Lung (tissue), 12 donors: ENCODE measurements around the gene KCNH8. TPM values are rescaled to one million over a fixed set of nuclear protein-coding genes. Genes with fewer than 3 reads are reported as not detected.

Experiments used
- ATAC-seq: fragments of 200-7000 bp; cut with Tn5 transposase; one replicate; pipeline ENCODE4 v1.9.1; 2020; ENCODE audit warnings: moderate number of reproducible peaks; ENCODE audit not compliant: insufficient read depth, low FRiP score
- DNase-seq, 3 donors: peaks; one replicate each; pipeline ENCODE4 v3.0.0-alpha.2; 2013 to 2017
- H3K27ac ChIP-seq, 2 donors: one replicate each; pipeline ENCODE4 v1.5.1; 2013; ENCODE audit warnings: mild to moderate bottlenecking in 2 of 2, moderate library complexity in 2 of 2, control low read depth in 1 of 2, inconsistent platforms in 1 of 2, low read depth in 1 of 2, low read length in 1 of 2
- H3K27me3 ChIP-seq, 3 donors: one replicate each; pipeline ENCODE4 v1.5.1; 2013; ENCODE audit warnings: low read length in 2 of 3; ENCODE audit not compliant: control insufficient read depth in 3 of 3, insufficient read depth in 3 of 3
- H3K36me3 ChIP-seq, 4 donors: one replicate each; pipeline ENCODE4 v1.5.1; 2013; ENCODE audit warnings: low read length in 4 of 4, mild to moderate bottlenecking in 1 of 4, moderate library complexity in 1 of 4; ENCODE audit not compliant: control insufficient read depth in 4 of 4, insufficient read depth in 4 of 4
- H3K4me1 ChIP-seq, 5 donors: one replicate each; pipeline ENCODE4 v1.5.1; 2013; ENCODE audit warnings: low read length in 5 of 5, mild to moderate bottlenecking in 2 of 5, moderate library complexity in 1 of 5; ENCODE audit not compliant: control insufficient read depth in 5 of 5, insufficient read depth in 5 of 5
- H3K4me3 ChIP-seq: one replicate; pipeline ENCODE4 v1.5.1; 2013; ENCODE audit warnings: mild to moderate bottlenecking, control low read depth, moderate library complexity
- H3K9ac ChIP-seq, 2 donors: one replicate each; pipeline ENCODE4 v1.5.1; 2013; ENCODE audit warnings: low read length in 2 of 2, control low read depth in 1 of 2; ENCODE audit not compliant: insufficient read depth in 1 of 2
- H3K9me3 ChIP-seq, 4 donors: one replicate each; pipeline ENCODE4 v1.5.1; 2013; ENCODE audit warnings: low read length in 3 of 4, mild to moderate bottlenecking in 1 of 4, moderate library complexity in 1 of 4; ENCODE audit not compliant: control insufficient read depth in 4 of 4, insufficient read depth in 3 of 4
- CTCF ChIP-seq: IDR thresholded peaks from 2 replicates; pipeline ENCODE4 v1.5.1; 2012; ENCODE audit warnings: mild to moderate bottlenecking; ENCODE audit errors: control extremely low read depth, extremely low read depth
- WGBS, 2 donors: extraction: QIAGEN DNeasy Blood & Tissue Kit; methylation state at CpG; one replicate each; pipeline ENCODE4 v1.1.7; 2013; 5-methylcytosine and 5-hydroxymethylcytosine counted together
- polyA plus RNA-seq, 2 donors: library from polyadenylated mRNA; stranded (reverse); fragments of 200-250 nt; gene quantifications; one replicate each; pipeline ENCODE4 v1.2.1, GENCODE V29; 2013
- total RNA-seq, 2 donors: library from RNA; depleted of rRNA in 1 of 2; stranded (reverse); fragments of >200 nt in 1 of 2; gene quantifications; one replicate each; pipeline ENCODE4 v1.2.1, GENCODE V29; 2014 to 2021
- donor health status: control.
- donor health status: control.
- donor health status: Bipolar disorder and iron deficiency.
- donor health status: healthy.
- donor health status: DM: yes; HTN: yes; CAD: no.

The KCNH8 gene
- total and polyA plus RNA-seq, 4 donors, result 0.06 to 0.94 (median 0.15) TPM

GRCh38 chr3:19471138-19471537 lies 322.8 kb downstream of the KCNH8 start:
- no peaks in the 10 kb centered on the region for H3K36me3 ChIP-seq
- 76 to 95% methylated on average over 4 of the region's 4 CpGs for WGBS, 2 donors

GRCh38 chr3:19473971-19474580 lies 325.8 kb downstream of the KCNH8 start:
- no peaks in the 10 kb centered on the region for H3K4me1 ChIP-seq
- no peak overlapping the region for H3K27ac ChIP-seq
- no peak for TF ChIP-seq CTCF
- H3K36me3 ChIP-seq, result no peaks in the 10 kb centered on the region
- no peak overlapping the region for H3K4me3 ChIP-seq
- H3K9ac ChIP-seq, result no peak overlapping the region
- H3K9me3 ChIP-seq, result no peaks in the 10 kb centered on the region
- 74 to 79% methylated on average over 3 of the region's 3 CpGs for WGBS, 2 donors
- DNase-seq (no peak), ATAC-seq (no peak)
- H3K27me3 ChIP-seq, result no peaks in the 10 kb centered on the region

More at GRCh38 chr3:19471138-19471537, 322.8 kb downstream of the KCNH8 start:
- Histone ChIP-seq H3K4me1 (no peaks in the 10 kb centered on the region), H3K27me3 (no peaks in the 10 kb centered on the region), H3K27ac (no peak overlapping the region), H3K4me3 (no peak overlapping the region), H3K9ac (no peak overlapping the region), H3K9me3 (no peaks in the 10 kb centered on the region)
- no peak for TF ChIP-seq CTCF
- DNase-seq (no peak), ATAC-seq (no peak)

GRCh38 chr3:19476281-19476680 lies 328.0 kb downstream of the KCNH8 start:
- DNase-seq (no peak), ATAC-seq (no peak)
- no peak overlapping the region for H3K9ac ChIP-seq
- no peak for TF ChIP-seq CTCF
- no peaks in the 10 kb centered on the region for H3K36me3 ChIP-seq
- no peak overlapping the region for H3K4me3 ChIP-seq
- no peak overlapping the region for H3K27ac ChIP-seq
- no peaks in the 10 kb centered on the region for H3K9me3 ChIP-seq
- WGBS, 2 donors, result 79 to 86% methylated on average over 7 of the region's 7 CpGs
- H3K4me1 ChIP-seq, result no peaks in the 10 kb centered on the region
- no peaks in the 10 kb centered on the region for H3K27me3 ChIP-seq

- H3K27me3 ChIP-seq, result no peaks in the 10 kb centered on the region
- DNase-seq, result peak in 2 of 3 donors; percentile 2 to 35
- no peak for ATAC-seq
- H3K27ac ChIP-seq, result no peak overlapping the region
- WGBS, 2 donors, result 69 to 83% methylated on average over 3 of the region's 3 CpGs
- no peak overlapping the region for H3K9ac ChIP-seq
- TF ChIP-seq CTCF, result no peak
- no peak overlapping the region for H3K4me3 ChIP-seq
- H3K9me3 ChIP-seq, result no peaks in the 10 kb centered on the region
- H3K36me3 ChIP-seq, result no peaks in the 10 kb centered on the region
- H3K4me1 ChIP-seq, result peaks cover 0 to 2% (median 0%) of the 10 kb centered on the region in 5 donors
Observed at GRCh38 chr3:19485267-19485666, 337.0 kb downstream of the KCNH8 start.
